Right hindlimb (tissue), 1 donor: ENCODE results near the gene HCK.
"Not testable (repeated sequence)": the region's sequence is repeated elsewhere in the genome, so short reads cannot be mapped to it uniquely, and the experiment has no call there.

ENCODE experiments used
- DNase-seq: peaks from one replicate; pipeline ENCODE4 v3.0.0-alpha.2; 2018

HCK gene

DNA sequence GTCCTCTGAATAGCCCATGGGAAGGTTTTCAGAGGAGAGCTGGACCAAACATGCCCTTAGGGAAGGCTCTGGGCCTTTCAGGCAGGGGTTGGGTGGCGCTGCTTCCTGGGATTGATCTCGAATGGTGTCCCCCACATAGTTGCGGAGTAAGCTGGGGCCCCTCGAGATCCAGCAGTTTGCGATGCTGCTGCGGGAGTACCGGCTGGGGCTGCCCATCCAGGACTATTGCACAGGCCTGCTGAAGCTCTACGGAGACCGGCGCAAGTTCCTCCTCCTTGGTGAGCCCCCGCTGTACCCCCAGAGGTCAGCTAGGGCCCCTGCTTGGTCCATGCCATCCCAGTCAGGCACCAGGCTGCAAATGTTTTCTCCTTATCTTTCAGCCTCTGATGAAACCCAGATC is 22.5 kb upstream of the HCK start:
- no peak for DNase-seq

DNA sequence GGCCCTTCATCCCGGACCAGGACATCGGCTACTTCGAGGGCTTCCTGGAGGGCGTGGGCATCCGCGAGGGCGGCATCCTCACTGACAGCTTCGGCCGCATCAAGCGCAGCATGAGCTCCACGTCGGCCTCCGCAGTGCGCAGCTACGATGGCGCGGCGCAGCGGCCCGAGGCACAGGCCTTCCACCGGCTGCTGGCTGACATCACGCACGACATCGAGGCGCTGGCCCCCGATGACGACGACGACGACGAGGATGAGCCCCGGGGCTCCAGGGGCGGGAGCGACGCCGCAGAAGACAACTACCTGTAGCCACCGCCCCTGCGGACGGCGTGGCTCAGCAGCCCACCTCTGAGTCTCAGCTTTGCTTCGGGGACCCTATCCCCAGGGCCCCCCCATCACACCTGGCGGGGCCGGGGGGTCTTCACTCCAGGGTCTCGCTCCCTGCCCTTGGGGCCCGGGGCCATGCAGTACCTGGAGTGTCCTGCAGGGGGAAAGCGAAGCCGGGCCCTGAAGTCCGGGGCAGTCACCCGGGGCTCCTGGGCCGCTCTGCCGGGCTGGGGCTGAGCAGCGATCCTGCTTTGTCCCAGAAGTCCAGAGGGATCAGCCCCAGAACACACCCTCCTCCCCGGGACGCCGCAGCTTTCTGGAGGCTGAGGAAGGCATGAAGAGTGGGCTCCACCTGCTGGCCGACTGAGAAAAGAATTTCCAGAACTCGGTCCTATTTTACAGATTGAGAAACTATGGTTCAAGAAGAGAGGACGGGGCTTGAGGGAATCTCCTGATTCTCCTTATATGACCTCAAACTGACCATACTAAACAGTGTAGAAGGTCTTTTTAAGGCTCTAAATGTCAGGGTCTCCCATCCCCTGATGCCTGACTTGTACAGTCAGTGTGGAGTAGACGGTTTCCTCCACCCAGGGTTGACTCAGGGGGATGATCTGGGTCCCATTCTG is 20.8 kb upstream of the HCK start:
- peak; percentile 77 for DNase-seq

DNA sequence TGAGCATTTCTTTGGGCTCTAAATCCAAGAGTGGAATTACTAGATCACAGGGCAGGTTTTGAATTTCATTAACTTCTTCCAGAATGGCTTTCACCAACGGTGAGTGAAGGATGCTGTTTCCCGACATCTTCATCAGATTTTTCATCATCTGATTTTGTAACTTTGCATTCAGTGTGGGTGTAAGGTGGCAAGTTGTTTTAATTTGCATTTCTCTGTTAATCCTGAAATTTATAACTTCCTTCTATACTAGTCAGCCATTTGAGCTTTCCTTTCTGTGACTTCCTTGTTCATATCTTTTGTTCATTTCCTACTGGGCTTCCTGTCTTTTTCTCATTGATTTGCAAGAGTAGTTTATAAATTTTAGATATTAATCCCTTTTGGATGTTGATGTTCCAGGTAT is 18.7 kb upstream of the HCK start:
- DNase-seq, result no peak

GRCh38 chr20:32033721-32034120 is 18.3 kb upstream of the HCK start:
- not testable (repeated sequence) for DNase-seq

GRCh38 chr20:32034581-32035425 is 17.2 kb upstream of the HCK start:
- no peak for DNase-seq

GRCh38 chr20:32035426-32035779 is 16.6 kb upstream of the HCK start:
- DNase-seq, result no peak

DNA sequence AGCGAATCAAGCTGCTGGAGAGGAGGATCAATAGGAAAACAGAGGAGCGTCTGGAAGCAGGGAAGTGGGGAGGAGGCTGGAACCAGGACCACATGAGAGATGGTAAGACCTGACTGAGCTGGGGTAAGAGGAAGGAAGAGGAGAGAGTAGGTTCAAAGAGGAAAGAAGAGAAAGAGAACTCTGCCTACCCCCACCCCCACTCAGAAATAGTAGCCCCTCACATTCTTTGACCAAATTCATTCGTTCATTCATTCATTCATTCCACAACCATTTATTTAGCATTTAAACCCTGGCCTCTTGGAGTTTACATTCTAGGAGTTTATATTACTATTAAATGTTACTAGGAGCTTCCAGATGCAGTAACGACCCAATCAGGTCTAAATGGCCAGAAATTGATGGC is 15.8 kb upstream of the HCK start:
- DNase-seq, result no peak

GRCh38 chr20:32036716-32037485 is 15.1 kb upstream of the HCK start:
- DNase-seq, result no peak

DNA sequence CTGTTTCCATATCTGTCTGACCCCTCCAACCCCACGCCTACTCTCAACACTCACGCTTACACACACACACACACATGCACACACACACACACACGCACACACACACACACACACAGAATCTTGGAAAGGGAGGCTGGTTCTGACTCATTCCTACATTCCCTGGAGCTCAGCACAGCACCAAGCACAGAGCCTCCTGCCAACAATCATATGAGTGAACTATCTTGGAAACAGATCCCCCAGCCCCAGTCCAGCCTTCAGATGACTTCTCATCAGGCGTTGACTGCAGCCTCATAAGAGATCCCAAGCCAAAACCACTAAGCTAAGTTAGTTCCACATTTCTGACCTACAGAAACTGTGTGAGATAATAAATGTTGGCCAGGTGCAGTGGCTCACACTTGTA is 14.1 kb upstream of the HCK start:
- no peak for DNase-seq

- DNase-seq, result no peak
These were observed 11.7 kb upstream of the HCK start for GRCh38 chr20:32040142-32040953.

GRCh38 chr20:32045999-32046398 is 6.0 kb upstream of the HCK start:
- no peak for DNase-seq

GRCh38 chr20:32050324-32050841 is 1.7 kb upstream of the HCK start:
- DNase-seq, result no peak

GRCh38 chr20:32050851-32051556 is 1.0 kb upstream of the HCK start:
- DNase-seq, result peak; percentile 47

- no peak for DNase-seq
These were observed 337 bp upstream of the HCK start for GRCh38 chr20:32051720-32052089.

DNA sequence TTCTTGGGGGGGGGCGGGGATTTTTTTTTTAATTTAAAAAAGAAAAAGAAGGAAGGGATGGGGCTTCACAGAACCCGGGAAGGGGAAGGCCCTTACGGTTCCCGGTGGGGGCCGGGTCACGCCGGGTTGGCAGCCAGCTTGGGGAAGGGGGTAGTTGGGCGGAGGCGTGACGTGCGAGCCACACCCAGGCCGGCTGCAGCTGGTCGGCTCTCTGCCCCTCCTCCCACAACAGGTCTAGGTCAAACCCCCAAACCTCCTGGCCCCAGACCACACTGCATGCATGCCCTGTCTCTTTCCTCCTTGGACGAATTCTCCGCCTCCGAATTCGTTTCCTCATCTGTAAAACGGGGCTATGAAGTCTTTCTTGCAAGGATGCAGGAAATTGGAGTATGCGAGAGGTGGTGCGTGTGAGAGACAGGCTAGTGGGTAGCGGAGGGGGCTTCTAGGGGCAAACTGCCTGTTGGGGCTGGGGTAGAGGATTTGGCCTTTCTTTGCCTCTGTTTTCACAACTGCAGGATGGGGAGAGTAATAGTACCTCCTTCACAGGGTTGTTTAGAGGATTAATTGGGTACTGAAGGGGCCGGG is 828 bp downstream of the HCK start:
- no peak for DNase-seq

DNA sequence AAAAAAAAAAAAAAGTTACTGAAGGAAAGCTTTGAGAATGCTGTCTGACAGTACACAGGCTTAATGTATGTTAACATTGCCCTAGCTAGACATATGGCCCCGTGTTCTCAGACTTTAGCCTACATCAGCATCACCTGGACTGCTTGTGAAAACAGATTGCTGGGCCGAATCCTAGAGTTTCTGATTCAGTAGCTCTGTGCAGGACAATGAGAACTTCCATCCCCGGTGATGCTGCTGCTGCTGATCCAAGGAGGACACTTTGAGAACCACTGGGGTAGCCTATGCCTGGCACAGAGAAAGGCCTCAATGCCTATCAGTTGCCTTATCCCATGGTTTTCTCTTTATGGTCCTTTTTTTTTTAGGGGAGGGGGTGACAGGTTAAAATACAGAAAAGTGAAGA is 1.6 kb downstream of the HCK start:
- DNase-seq, result no peak

GRCh38 chr20:32056708-32057483 is 4.9 kb downstream of the HCK start:
- DNase-seq, result no peak

DNA sequence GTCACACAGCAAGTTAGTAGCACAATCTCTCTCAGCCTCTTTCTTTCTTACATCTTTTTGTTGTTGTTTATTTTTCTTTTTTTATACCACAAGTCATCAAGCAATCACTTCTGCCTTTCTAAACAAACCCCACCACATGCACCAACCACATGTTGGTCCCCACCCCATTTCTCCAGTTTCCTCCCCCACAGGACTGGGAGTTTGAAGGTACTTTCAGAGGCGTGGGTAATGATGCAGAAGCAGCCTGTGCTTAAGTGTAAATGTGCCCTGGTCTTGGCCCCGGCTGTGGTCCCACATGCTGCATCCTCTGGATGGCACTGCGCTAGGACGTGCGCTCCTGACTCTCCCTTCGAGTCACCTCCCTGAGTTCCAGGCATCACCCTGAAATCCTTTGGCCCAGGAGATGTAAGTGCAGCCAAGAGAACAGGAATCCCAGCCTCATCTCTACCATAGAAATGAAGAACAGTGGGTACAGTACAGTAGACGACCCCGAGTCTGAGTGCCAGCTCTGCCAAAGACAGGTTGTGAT is 5.7 kb downstream of the HCK start:
- no peak for DNase-seq

DNA sequence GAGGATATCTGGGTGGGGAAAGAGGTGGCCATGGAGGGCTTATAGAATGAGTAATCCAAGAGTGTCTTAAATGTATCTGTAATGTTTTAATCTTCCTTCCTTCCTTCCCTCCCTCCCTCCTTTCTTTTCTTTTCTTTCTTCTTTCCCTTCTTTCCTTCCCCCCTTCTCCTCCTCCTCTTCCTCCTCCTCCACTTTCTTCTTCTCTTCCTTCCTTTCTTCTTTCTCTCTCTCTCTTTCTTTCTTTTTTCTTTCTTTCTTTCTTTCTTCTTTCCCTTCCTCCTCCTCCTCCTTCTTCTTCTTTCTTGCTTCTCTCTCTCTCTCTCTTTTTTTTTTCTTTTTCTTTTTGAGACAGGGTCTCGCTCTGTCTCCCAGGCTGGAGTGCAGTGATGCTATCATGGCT is 7.1 kb downstream of the HCK start:
- DNase-seq, result no peak

DNA sequence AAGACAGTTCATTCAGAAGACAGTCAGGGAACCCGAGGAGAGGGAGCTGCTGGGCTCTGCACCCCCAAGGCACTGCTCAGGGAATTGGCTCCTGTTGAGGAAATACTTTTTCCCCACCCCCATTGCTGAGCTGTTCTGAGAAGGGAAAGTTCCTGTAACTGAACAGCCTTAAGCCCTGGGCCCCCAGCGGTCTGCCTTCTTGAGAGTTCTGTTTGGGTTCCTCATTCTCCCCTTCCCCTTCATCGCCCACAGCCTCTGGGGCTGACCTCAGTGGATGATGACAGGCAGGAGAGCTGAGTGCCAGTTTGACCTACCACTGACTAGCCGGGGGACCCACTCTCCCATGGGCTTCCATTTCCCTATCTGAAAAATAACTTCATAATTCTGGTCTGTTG is 10.7 kb downstream of the HCK start:
- no peak for DNase-seq
